H1 (cell line): ENCODE data around the gene ASPA. TPM values are rescaled to one million over a fixed set of nuclear protein-coding genes. Genes with fewer than 3 reads are reported as not detected.

Source experiments
- BACH1 ChIP-seq: IDR thresholded peaks from 2 replicates; pipeline ENCODE4 v1.6.1; 2012; ENCODE audit warnings: low read length, improper control_type of control experiment
- CBX5 ChIP-seq: fragments of 300-800, 300-1000 bp; sonication (generic); IDR thresholded peaks from 2 replicates; pipeline ENCODE4 v1.7.1; 2016; ENCODE audit warnings: antibody characterized with exemption, low read length, low read depth
- CHD2 ChIP-seq: IDR thresholded peaks from 2 replicates; pipeline ENCODE4 v1.6.1; 2012; ENCODE audit warnings: low read length, improper control_type of control experiment
- NRF1 ChIP-seq: IDR thresholded peaks from 2 replicates; pipeline ENCODE4 v1.6.1; 2011; ENCODE audit warnings: mild to moderate bottlenecking, low read depth, low read length, improper control_type of control experiment
- RNF2 ChIP-seq: fragments of 200-900, 300-1000 bp; sonication (generic); IDR thresholded peaks from 2 replicates; pipeline ENCODE4 v1.7.1; 2016; ENCODE audit warnings: borderline replicate concordance, low read depth, mild to moderate bottlenecking, antibody characterized with exemption, low read length; ENCODE audit not compliant: poor library complexity, severe bottlenecking; ENCODE audit errors: missing control alignments
- SP2 ChIP-seq: IDR thresholded peaks from 2 replicates; pipeline ENCODE4 v1.6.1; 2012; ENCODE audit warnings: mild to moderate bottlenecking, low read length, inconsistent platforms
- TAF1 ChIP-seq: IDR thresholded peaks from 2 replicates; pipeline ENCODE4 v1.6.1; 2011; ENCODE audit warnings: mild to moderate bottlenecking, low read depth, low read length
- polyA plus RNA-seq, 7 experiments: library from polyadenylated mRNA; depleted of rRNA in 3 of 7; stranded (reverse) in 5 of 7; unstranded in 2 of 7; fragments of >200 nt in 5 of 7; fragments of 200-250 nt in 2 of 7; gene quantifications; 1 replicate in 5 of 7; 2 replicates in 1 of 7; 4 replicates in 1 of 7; pipeline versions ENCODE4 v1.2.1 to v1.2.3, GENCODE V29; 2011 to 2013; ENCODE audit warnings: missing spikeins in 2 of 7, mixed read lengths in 2 of 7
- total RNA-seq: library from RNA; stranded (reverse); fragmentation: NEBNext Ultra II Directional; extraction: Animal tissue kit (Norgen Biotek cat#: 25700); gene quantifications from 2 replicates; pipeline ENCODE4 v1.2.1, GENCODE V29; 2021

The ASPA gene
- total and polyA plus RNA-seq, 2 of the 8 experiments (the other 6 are each of a cell fraction or from before 2014, with no cell fraction given): 0.03 TPM; not detected in 1

DNA sequence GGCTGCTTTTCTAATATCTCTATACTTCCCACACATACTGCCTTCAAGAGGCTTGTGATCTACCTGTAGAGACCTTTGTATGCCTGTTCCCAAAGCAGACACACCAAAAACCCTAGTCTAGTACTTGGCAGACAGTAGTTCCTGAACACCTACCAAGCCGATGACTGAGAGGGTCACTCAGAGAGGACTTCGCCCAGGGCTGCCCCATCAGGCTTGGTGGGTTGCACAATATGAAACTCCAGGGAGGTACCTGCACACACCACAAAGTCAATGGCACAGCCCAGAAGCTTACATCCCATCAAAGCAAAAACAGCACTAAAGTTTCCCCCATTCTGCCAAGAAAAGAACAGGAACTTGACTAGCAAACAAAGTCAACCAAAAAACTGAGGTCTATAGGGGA, 30.3 kb downstream of the ASPA start (continued):
- TF ChIP-seq RNF2 (no peak), TAF1 (no peak), SP2 (no peak), NRF1 (no peak), CBX5 (no peak), BACH1 (no peak), CHD2 (no peak)
- TF ChIP-seq, all 59 proteins: peak for 0
